GM12875 (cell line): ENCODE results near the gene MYH14.

Experiments used
- H3K4me3 ChIP-seq: one replicate; pipeline ENCODE4 v1.5.1; 2011; ENCODE audit warnings: low read depth, low read length, control low read depth
- CTCF ChIP-seq: IDR thresholded peaks from 2 replicates; pipeline ENCODE4 v1.5.1; 2011; ENCODE audit warnings: low read depth, mild to moderate bottlenecking, control low read depth, inconsistent platforms, low read length, moderate library complexity, borderline replicate concordance; ENCODE audit not compliant: insufficient read depth

MYH14 gene

GRCh38 chr19:50328873-50329145, 125.4 kb downstream of the MYH14 start:
- TF ChIP-seq CTCF: peak; percentile 27; the same call in 1 of the 2 replicates
- no peak overlapping the region for H3K4me3 ChIP-seq

DNA sequence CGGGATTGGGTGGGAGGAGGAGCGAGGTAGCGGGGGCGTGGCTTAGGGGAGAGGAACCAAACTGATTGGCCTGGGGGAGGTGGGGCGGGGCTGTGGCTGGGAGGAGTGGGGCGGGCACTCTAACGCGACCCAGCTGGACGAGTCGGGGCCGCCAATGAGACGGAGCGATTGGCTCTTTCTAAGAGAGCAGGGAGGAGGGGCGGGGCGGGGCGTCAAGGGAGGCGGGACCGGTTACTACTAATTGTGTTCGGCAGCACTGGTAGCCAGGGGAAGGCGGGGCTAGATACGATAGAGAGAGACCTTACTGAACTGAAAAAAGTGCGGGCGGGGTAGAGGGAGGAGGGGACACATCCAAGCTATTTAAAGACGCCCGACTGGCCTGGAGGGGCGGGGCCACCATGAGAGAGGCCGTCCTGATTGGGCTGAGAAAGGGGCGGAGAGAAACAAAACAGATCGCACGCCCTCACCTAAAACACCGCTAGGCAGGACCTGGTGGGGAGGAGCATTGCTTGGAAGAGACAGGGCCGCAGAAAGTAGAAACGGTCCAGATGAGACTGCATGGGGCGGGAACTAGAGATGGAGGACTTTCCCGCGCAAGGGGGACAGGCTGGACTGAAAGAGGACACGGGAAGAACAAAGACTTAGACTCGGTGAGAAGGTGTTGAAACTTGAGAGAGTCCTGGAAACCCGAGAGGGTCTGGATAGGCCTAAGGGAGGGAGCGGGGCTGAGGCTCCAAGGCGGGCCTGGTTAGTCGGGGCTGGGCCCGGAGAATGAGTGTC, 125.9 kb downstream of the MYH14 start, which contains the start of gene KCNC3:
TSS of gene KCNC3 (minus strand) at position 232 of the 780 bp plus-strand sequence. CDS start 295 bp downstream, outside the sequence.
- no peak for TF ChIP-seq CTCF
- peak within 1 kb of the TSS; percentile 57 for H3K4me3 ChIP-seq

DNA sequence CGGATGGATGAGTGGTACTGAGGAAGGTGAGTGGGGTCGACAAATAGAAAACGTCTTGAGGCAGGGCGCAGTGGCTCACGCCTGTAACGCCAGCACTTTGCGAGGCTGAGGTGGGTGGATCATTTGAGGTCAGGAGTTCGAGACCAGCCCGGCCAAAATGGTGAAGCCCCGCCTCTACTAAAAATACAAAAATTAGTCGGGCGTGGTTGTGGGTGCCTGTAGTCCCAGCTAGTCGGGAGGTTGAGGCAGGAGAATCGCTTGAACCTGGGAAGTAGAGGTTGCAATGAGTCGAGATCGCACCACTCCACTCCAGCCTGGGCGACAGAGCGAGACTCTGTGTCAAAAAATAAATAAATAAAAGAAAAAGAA, 126.5 kb downstream of the MYH14 start:
- peak overlapping the region; percentile 57 for H3K4me3 ChIP-seq

DNA sequence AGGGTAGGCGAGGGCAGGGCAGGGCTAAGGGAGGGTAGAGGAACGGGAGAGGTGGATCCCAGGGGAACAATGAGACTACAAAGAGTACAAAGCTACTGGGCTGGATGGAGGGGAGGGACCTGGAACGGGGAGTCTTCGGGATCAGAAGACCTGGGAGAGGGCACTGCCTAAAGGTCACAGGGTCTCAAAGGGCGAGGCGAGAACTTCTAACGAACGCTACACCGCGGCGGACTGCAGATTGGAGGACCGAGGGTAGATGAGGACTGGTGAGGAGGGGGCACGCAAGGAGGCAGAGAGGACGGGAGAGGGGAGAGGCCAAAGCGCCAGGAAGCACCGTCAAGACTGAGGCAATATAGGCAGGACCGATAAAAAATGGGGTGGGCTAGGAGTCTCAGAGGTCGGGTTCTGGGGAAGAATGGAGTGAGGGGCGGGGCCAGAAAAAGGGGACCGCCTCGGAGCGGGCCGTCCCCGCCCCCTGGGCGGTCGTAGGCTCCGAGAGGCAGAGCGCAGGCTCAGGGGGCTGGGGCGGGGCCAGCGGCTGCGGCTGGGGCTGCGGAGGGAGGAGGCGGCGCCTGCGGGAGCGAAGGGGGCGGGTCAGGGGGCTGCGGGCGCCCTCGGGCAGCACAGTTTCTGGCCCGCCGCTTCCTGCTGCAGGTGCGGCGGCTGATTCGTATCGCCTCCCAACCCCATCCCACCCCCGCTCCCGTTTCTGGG, 127.1 kb downstream of the MYH14 start:
- TF ChIP-seq CTCF: no peak
- peak overlapping the region; percentile 57 for H3K4me3 ChIP-seq

DNA sequence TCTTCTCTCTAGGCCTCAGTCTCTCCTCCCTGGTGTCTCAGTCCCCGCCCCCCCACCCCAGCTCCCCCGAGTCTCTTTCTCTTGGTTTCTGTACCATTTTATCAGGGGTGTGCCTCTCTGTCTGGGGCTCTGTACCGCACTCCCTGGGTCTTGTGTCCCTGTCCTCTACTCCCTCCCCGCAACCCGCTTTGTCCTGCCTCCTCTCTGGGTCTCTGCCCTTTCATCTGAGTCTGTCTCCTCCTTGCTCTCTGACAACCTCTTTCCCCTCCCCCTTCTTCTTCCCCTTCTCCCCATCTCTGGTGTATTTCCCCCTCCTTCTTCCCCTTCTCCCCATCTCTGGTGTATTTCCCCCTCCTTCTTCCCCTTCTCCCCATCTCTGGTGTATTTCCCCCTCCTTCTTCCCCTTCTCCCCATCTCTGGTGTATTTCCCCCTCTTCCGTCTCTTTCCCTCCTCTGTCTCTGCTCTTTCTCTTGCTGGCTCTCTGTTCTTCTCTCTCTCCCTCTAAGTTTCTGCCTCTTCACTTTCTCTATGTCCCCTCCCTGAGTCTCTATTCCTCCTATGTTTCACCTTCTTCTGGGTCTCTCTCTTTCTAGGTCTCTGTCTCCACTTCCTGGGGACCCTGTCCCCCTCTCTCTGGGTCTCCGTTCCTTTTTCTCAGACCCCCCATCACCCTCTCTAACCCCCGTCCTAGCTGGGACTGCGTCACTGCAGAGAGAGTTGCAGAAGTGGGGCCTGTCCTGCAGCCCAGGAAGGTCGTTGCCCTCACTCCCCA, 128.0 kb downstream of the MYH14 start:
- peak overlapping the region; percentile 57 for H3K4me3 ChIP-seq
- no peak for TF ChIP-seq CTCF

DNA sequence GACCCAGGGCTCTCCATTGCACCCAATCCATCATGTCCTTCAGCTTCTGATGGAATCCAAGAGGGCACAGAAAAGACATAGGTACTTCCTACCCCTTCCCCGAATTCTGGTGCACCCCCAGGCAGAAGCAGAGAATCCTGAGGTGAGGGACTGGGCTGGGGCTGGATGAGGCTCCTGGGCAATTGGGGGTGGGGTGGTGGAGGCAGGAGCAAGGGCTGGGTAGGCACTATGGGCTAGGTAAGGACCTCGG, 128.5 kb downstream of the MYH14 start:
- no peak for TF ChIP-seq CTCF
- H3K4me3 ChIP-seq: peak overlapping the region; percentile 57

DNA sequence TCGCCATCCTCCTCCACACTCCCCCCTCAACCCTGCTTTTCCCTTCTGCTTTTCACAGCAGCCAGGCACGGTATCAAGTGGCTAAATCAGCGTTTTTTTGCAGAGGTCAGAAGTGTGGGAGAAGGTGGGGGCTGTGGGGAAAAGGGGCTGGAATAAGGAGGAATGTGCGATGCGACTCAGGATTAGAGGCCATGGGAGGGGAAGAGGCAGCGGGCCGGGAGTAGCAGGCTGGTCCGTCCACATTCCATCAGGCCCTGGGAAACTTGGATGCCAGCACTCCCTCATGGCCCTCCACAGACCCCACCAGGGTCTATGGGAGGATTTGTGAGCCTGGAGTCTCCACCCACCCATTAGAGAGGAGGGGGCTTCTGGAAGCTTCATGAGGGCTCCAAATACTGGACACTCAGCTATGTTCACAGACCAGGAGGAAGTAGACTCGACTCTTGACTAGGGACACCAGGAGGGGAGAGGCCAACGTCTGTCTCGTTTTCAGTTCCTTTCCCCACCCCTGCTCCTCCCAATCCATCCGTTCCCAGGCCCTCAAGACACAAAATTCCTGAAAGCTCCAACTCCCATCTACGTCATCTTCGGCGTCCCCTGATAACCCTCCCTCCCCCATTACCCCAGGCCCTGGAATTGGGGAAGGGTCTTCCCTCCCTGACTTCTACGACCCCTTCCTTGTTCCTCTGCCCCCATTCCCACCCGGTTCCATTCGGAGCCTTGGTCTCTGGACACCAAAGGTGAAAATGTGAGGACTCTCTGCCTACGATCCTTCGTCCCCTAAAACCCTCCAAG, 129.0 kb downstream of the MYH14 start:
- TF ChIP-seq CTCF: no peak
- peak overlapping the region; percentile 57 for H3K4me3 ChIP-seq
